K562 (cell line): ENCODE results near the gene TCHP. TPM values are rescaled to one million over a fixed set of nuclear protein-coding genes. Genes with fewer than 3 reads are reported as not detected.

Experiments
- ATAC-seq: fragments of 200-7000 bp; cut with Tn5 transposase; 3 replicates; pipeline ENCODE4 v1.9.1; 2020; ENCODE audit warnings: moderate library complexity
- BruUV-seq: library from RNA; stranded (reverse); fragments of 400-500 nt; replicated peaks from 2 replicates; lab custom pipeline; 2021; lab: Mats Ljungman, UMichigan
- CTCF ChIA-PET: fragments of 300-600 bp; formaldehyde crosslinking; extraction: SDS; loops from one replicate; lab custom pipeline; 2021; ENCODE audit warnings: low intra/inter-chr PET ratio; lab: Yijun Ruan, JAX
- POLR2A ChIA-PET: fragments of 300-600, 350-650 bp; sonication (Branson Sonifier 250); formaldehyde crosslinking; extraction: SDS; loops from one replicate; lab custom pipeline; 2021; ENCODE audit warnings: antibody characterized with exemption, inconsistent platforms; lab: Yijun Ruan, JAX
- DNase-seq, 4 experiments: peaks; one replicate each; pipeline versions ENCODE4 v3.0.0 to v3.0.0-alpha.2; 2011 to 2018; ENCODE audit warnings: low spot score in 3 of 4, mixed read lengths in 3 of 4; ENCODE audit errors: extremely low read depth in 1 of 4
- FAIRE-seq: peaks from 2 replicates; lab custom pipeline; 2011; peaks lifted over from hg19 to GRCh38; lab: Jason Lieb, UNC
- H2AFZ ChIP-seq: 2 replicates; pipeline ENCODE4 v1.6.0; 2011; ENCODE audit warnings: low read depth, low read length, control low read depth, inconsistent platforms
- H3K27ac ChIP-seq: fragments of 200-600 bp; 3 replicates; pipeline ENCODE4 v1.8.0; 2011; ENCODE audit warnings: low read depth, mild to moderate bottlenecking, control low read depth, inconsistent platforms, low read length, moderate library complexity, mixed read lengths; ENCODE audit errors: extremely low read depth
- H3K27me3 ChIP-seq, 2 experiments: fragments of 300-600 bp in 1 of 2; 2 replicates in 1 of 2; 3 replicates in 1 of 2; pipeline versions ENCODE4 v1.6.0 to v1.8.0; 2011; ENCODE audit warnings: inconsistent platforms in 2 of 2, low read length in 2 of 2, mild to moderate bottlenecking in 1 of 2, mixed read lengths in 1 of 2, moderate library complexity in 1 of 2; ENCODE audit not compliant: control insufficient read depth in 2 of 2, insufficient read depth in 2 of 2
- H3K36me3 ChIP-seq: fragments of 300-600 bp; 3 replicates; pipeline ENCODE4 v1.8.0; 2011; ENCODE audit warnings: mild to moderate bottlenecking, low read length, inconsistent platforms; ENCODE audit not compliant: control insufficient read depth, insufficient read depth
- H3K4me1 ChIP-seq, 2 experiments: fragments of 200-600 bp in 1 of 2; replicated peaks in 1 of 2; 2 replicates in 1 of 2; 3 replicates in 1 of 2; pipeline versions ENCODE4 v1.5.1 to v1.8.0; 2011; ENCODE audit warnings: inconsistent platforms in 2 of 2, low read length in 2 of 2, mild to moderate bottlenecking in 1 of 2, mixed read lengths in 1 of 2, moderate library complexity in 1 of 2; ENCODE audit not compliant: control insufficient read depth in 2 of 2, insufficient read depth in 2 of 2
- H3K4me2 ChIP-seq: 2 replicates; pipeline ENCODE4 v1.6.1; 2011; ENCODE audit warnings: low read length, control low read depth, inconsistent platforms, mixed read lengths; ENCODE audit not compliant: insufficient read depth
- H3K4me3 ChIP-seq: fragments of 200-600 bp; sonication (generic), shearing (Covaris generic); 2 replicates; pipeline ENCODE4 v1.5.1; 2016; ENCODE audit warnings: control low read depth, inconsistent platforms
- H3K79me2 ChIP-seq: fragments of 200-600 bp; 3 replicates; pipeline ENCODE4 v1.8.0; 2011; ENCODE audit warnings: low read length, inconsistent platforms; ENCODE audit not compliant: control insufficient read depth, insufficient read depth
- H3K9ac ChIP-seq, 2 experiments: 2 replicates each; pipeline versions ENCODE4 v1.6.0 to v1.6.1; 2011; ENCODE audit warnings: low read depth in 2 of 2, low read length in 2 of 2, control low read depth in 1 of 2, inconsistent platforms in 1 of 2, mild to moderate bottlenecking in 1 of 2, mixed read lengths in 1 of 2; ENCODE audit not compliant: insufficient read depth in 1 of 2
- H3K9me1 ChIP-seq: one replicate; pipeline ENCODE4 v1.6.0; 2011; ENCODE audit warnings: inconsistent platforms, mild to moderate bottlenecking, low read length, moderate library complexity; ENCODE audit not compliant: control insufficient read depth, insufficient read depth
- H3K9me3 ChIP-seq: replicated peaks from 2 replicates; pipeline ENCODE4 v1.5.1; 2011; ENCODE audit warnings: low read depth, low read length, inconsistent platforms; ENCODE audit not compliant: control insufficient read depth, insufficient read depth
- H4K20me1 ChIP-seq: replicated peaks from 2 replicates; pipeline ENCODE4 v1.6.1; 2011; ENCODE audit warnings: low read length, inconsistent platforms, mixed read lengths; ENCODE audit not compliant: control insufficient read depth, insufficient read depth
- FOXK2 ChIP-seq, 2 experiments: fragments of 450-650 bp; IDR thresholded peaks in 1 of 2; conservative IDR thresholded peaks in 1 of 2; 2 replicates each; pipeline ENCODE4 v1.6.1; 2016; ENCODE audit warnings: low read depth in 2 of 2, mild to moderate bottlenecking in 1 of 2
- HDAC3 ChIP-seq: fragments of 450-650 bp; IDR thresholded peaks from 2 replicates; pipeline ENCODE4 v1.6.1; 2018; ENCODE audit warnings: borderline replicate concordance, mild to moderate bottlenecking, moderate library complexity; ENCODE audit not compliant: partially characterized antibody
- PCBP1 ChIP-seq: fragments of 200-400 bp; formaldehyde crosslinking; IDR thresholded peaks from 2 replicates; pipeline ENCODE4 v1.6.1; 2018; ENCODE audit warnings: mild to moderate bottlenecking, low read depth, low read length; ENCODE audit not compliant: poor library complexity, severe bottlenecking
- PPARD ChIP-seq: fragments of 250-450 bp; sonication (Bioruptor Pico); IDR thresholded peaks from 2 replicates; pipeline ENCODE4 v1.8.0; 2022; ENCODE audit warnings: inconsistent platforms, mild to moderate bottlenecking, moderate library complexity
- ZNF140 ChIP-seq: fragments of 250-450 bp; sonication (Bioruptor Pico); IDR thresholded peaks from 2 replicates; pipeline ENCODE4 v1.8.0; 2021; ENCODE audit warnings: moderate library complexity, mild to moderate bottlenecking, inconsistent platforms
- WGBS: fragments of 100-300 bp; shearing (Covaris generic); methylation state at CpG from one replicate; pipeline ENCODE4 v1.1.6; 2016; ENCODE audit warnings: low coverage, mixed read lengths; ENCODE audit not compliant: insufficient coverage; ENCODE audit errors: missing lambda C conversion rate; 5-methylcytosine and 5-hydroxymethylcytosine counted together
- in situ Hi-C: fragments of 300-500 bp; cut with MboI; formaldehyde crosslinking; loops from 4 replicates; pipeline ENCODE4 v1.15.0; 2018; ENCODE audit warnings: inconsistent platforms, mixed read lengths
- intact Hi-C: fragments of 100-400 bp; cut with micrococcal nuclease; formaldehyde crosslinking; loops from 2 replicates; pipeline ENCODE4 v1.14.2; 2022
- polyA plus RNA-seq, 8 experiments: library from polyadenylated mRNA; depleted of rRNA in 4 of 8; stranded (reverse) in 5 of 8; unstranded in 3 of 8; fragments of >200 nt; fragmentation: Nextera tagmentation in 2 of 8; fragmentation: Illumina TruSeq in 1 of 8; extraction: Ambion mirVana in 2 of 8; extraction: Trizol in 1 of 8; gene quantifications; 2 replicates each; pipeline versions ENCODE4 v1.2.1 to v1.2.3, GENCODE V29; 2011 to 2014; ENCODE audit warnings: inconsistent platforms in 1 of 8, missing spikeins in 1 of 8
- total RNA-seq, 7 experiments: library from RNA; depleted of rRNA in 6 of 7; stranded (reverse); fragments of >200 nt in 6 of 7; fragmentation: Illumina TruSeq in 2 of 7; extraction: Trizol in 2 of 7; gene quantifications; 2 replicates each; pipeline versions ENCODE4 v1.2.1 to v1.2.3, GENCODE V29; 2011 to 2021; ENCODE audit warnings: low replicate concordance in 1 of 7
- TF ChIP-seq, protein P1 (sequence below): fragments of 250-450 bp; sonication (Bioruptor Pico); IDR thresholded peaks from 2 replicates; pipeline ENCODE4 v1.5.0; 2021

Gene TCHP
- total and polyA plus RNA-seq, 9 of the 15 experiments (the other 6 are each of a cell fraction or from before 2014, with no cell fraction given): 3.4 to 30.4 (median 19.7) TPM

DNA sequence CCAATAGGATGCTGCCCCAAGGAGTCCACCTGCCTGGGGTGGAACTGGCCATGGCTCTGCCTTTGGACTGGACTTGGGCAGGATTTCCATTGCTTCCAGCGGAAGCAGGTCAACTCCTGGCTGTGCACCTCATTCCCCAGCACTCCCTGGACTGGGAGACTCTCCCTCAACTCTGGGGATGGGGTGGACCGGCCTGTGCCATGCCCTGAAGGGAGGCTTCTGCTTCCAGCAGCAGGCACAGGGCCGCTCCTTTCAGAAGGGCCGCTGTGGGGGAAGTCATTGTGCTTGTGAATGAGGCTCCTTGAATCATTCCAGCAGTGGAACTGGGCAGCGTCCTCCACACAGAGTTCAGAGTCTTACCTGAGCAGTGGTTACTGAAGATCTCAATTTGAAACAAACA lies 23.0 kb downstream of the TCHP start:
- Histone ChIP-seq H3K4me3 (no peak overlapping the region), H3K79me2 (no peaks in the 10 kb centered on the region), H3K4me2 (no peak overlapping the region), H3K27me3 (no peaks in the 10 kb centered on the region), H3K9ac (no peak overlapping the region), H3K27ac (no peak overlapping the region), H3K4me1 (peaks cover 0 to 18% of the 10 kb centered on the region in 2 experiments; a peak in 3 of 5 replicates), H2AFZ (no peak overlapping the region), H3K36me3 (peaks cover 16% of the 10 kb centered on the region; the same call in 2 of the 3 replicates), H3K9me1 (no peaks in the 10 kb centered on the region), H4K20me1 (no peaks in the 10 kb centered on the region), H3K9me3 (no peaks in the 10 kb centered on the region)
- FAIRE-seq: no peak
- WGBS: 31% methylated on average over 4 of the region's 5 CpGs
- ATAC-seq: no peak
- DNase-seq: no peak
- TF ChIP-seq HDAC3: no peak
- no peak for TF ChIP-seq FOXK2 (conservative IDR thresholded peaks at IDR 0.05 in 1 of 2, IDR thresholded peaks at IDR 0.05 in 1 of 2; ENCODE audit: low read depth in 2 of 2)
- TF ChIP-seq ZNF140 (CRISPR knock-in tag): no peak
- TF ChIP-seq, protein P1, sequence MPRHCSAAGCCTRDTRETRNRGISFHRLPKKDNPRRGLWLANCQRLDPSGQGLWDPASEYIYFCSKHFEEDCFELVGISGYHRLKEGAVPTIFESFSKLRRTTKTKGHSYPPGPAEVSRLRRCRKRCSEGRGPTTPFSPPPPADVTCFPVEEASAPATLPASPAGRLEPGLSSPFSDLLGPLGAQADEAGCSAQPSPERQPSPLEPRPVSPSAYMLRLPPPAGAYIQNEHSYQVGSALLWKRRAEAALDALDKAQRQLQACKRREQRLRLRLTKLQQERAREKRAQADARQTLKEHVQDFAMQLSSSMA: no peak
- no peak for TF ChIP-seq PPARD (CRISPR knock-in tag)
- TF ChIP-seq PCBP1: no peak
- in situ Hi-C loops: no loop called here
- ChIA-PET POLR2A (no interaction called here), CTCF (no interaction called here)
- no TSS peak for BruUV-seq
- intact Hi-C loops: no loop called here
